Coronary artery (tissue), 2 donors: ENCODE data around the gene INF2.

Source experiments
- DNase-seq: peaks from one replicate; pipeline ENCODE4 v3.0.0-alpha.2; 2017; ENCODE audit warnings: low spot score
- H3K27ac ChIP-seq, 2 donors: fragments of 200-600 bp; sonication (generic); one replicate each; pipeline ENCODE4 v1.5.1; 2016 to 2019
- H3K4me3 ChIP-seq: fragments of 200-600 bp; sonication (generic); 2 replicates; pipeline ENCODE4 v1.5.1; 2016; ENCODE audit warnings: mild to moderate bottlenecking, moderate library complexity
- TF ChIP-seq, protein P1 (sequence below): fragments of 200-600 bp; sonication (generic); IDR thresholded peaks from one replicate; pipeline ENCODE4 v1.5.1; 2019; ENCODE audit warnings: antibody characterized with exemption

Gene INF2

DNA sequence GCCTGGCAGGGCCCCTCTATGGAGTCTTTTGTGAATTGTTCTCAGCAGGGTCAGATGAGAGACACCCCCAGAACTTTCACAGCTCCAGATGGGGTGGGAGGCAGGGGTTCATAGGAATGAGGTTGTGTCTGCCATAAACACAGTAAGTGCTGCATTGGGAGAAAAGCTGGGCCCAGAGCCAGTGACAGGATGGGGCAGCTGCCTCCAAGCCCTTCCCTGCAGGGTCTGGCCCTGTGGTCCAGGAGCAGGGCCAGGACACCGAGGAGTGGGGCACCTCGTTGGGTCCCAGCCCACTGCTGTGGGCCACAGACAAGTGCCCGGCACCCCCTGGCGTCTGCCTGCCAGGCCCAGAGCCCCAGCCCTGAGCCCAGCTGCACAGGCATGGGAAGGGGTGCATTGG, 13.3 kb downstream of the INF2 start:
- TF ChIP-seq, protein P1, sequence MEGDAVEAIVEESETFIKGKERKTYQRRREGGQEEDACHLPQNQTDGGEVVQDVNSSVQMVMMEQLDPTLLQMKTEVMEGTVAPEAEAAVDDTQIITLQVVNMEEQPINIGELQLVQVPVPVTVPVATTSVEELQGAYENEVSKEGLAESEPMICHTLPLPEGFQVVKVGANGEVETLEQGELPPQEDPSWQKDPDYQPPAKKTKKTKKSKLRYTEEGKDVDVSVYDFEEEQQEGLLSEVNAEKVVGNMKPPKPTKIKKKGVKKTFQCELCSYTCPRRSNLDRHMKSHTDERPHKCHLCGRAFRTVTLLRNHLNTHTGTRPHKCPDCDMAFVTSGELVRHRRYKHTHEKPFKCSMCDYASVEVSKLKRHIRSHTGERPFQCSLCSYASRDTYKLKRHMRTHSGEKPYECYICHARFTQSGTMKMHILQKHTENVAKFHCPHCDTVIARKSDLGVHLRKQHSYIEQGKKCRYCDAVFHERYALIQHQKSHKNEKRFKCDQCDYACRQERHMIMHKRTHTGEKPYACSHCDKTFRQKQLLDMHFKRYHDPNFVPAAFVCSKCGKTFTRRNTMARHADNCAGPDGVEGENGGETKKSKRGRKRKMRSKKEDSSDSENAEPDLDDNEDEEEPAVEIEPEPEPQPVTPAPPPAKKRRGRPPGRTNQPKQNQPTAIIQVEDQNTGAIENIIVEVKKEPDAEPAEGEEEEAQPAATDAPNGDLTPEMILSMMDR, result no peak
- DNase-seq, result no peak
- Histone ChIP-seq H3K4me3 (no peak overlapping the region), H3K27ac (peak overlapping the region in 1 of 2 donors; percentile 89)

GRCh38 chr14:104703269-104703668, 13.9 kb downstream of the INF2 start:
- TF ChIP-seq, protein P1, result no peak
- no peak for DNase-seq
- H3K27ac ChIP-seq, result no peak overlapping the region
- H3K4me3 ChIP-seq, result no peak overlapping the region

DNA sequence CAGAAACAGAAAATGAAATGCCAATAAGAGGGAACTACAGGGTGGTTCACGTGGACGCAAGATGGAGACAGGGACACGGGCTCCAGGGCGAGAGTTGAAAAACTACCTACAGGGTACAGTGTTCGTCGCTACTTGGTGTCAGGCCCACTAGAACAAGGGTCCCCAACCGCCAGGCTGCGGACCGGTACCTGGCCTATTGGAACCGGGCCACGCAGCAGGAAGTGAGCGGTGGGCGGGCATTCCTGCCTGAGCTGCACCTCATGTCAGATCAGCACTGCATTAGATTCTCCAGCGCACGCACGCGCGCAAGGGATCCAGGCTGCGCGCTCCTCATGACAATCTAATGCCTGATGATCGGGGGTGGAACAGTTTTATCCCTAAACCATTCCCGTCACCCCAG, 14.8 kb downstream of the INF2 start:
- Histone ChIP-seq H3K4me3 (no peak overlapping the region), H3K27ac (no peak overlapping the region)
- TF ChIP-seq, protein P1, result no peak

DNA sequence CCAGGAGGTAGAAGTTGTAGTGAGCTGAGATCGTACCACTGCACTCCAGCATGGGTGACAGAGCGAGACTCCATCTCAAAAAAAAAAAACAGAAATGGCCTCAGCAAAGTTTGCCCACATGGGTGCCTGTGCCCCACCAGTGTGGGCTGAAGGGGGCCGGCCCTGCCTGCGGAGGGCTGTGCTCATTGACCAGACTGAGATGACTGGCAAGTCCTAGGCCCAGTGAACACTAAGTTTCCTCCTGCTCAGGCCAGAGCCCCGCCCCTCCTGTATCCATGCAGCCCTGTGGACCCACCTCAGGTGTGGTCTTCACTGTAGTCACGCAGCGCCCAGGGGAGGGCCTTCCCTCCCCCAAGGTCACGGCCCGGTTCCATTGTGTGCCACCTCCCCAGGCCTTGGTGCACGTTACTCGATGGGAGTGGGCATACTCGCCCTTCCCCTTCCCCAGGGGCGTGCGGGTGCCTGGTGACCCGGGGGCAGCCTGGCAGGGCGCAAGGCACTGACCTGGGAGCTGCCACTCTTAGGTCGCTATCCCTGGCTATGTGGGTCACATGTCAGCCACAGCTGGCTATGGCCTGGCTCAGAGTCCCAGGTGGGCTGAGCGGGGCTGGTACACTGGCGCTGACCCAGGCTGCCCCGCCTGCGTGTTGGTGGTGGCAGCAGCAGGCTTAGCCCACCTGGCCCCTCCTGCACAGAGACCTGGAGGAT, 16.1 kb downstream of the INF2 start:
- Histone ChIP-seq H3K4me3 (no peak overlapping the region), H3K27ac (no peak overlapping the region)
- no peak for DNase-seq
- TF ChIP-seq, protein P1, result no peak

More for the DNA sequence above, 14.8 kb downstream of the INF2 start:
- no peak for DNase-seq

- TF ChIP-seq, protein P1, result no peak
- no peak for DNase-seq
- no peak overlapping the region for H3K4me3 ChIP-seq
- H3K27ac ChIP-seq, result no peak overlapping the region
Measured at GRCh38 chr14:104706733-104707607, 17.6 kb downstream of the INF2 start.

DNA sequence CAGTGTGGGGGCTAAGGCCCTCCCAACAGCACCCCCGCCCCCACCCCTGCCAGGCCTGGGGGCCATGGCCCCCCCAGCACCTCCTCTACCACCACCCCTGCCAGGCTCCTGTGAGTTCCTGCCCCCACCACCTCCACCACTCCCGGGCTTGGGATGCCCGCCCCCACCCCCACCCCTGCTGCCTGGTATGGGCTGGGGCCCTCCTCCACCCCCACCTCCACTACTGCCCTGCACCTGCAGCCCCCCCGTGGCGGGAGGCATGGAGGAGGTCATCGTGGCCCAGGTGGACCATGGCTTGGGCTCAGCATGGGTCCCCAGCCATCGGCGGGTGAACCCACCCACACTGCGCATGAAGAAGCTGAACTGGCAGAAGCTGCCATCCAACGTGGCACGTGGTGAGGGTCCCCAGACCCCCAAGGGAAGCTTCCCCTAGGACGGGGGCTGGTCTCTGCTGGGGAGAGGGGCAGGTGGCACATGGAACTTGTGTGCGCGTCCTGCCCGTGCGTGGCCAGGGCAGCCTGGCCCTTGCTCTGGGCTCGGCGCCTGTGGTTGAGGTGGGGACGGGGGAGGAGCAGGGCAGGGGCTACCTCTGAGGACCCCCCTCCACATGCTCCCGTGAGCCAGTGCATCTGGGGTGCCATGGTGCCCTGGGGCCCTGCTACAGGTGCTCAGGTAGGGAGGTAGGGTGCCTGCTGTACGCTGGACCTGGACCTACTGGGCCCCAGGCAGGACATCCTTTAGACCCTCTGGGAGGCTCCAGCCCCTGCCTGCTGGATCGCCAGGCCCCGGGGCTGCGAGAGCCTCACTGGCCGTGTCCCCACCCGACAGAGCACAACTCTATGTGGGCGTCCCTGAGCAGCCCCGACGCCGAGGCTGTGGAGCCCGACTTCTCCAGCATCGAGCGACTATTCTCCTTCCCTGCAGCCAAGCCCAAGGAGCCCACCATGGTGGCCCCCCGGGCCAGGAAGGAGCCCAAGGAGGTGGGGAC, 18.5 kb downstream of the INF2 start:
- no peak overlapping the region for H3K4me3 ChIP-seq
- peak overlapping the region in 1 of 2 donors; percentile 42 for H3K27ac ChIP-seq
- TF ChIP-seq, protein P1, result no peak
- DNase-seq, result no peak
